GM04504 (cell line): Measurements from ENCODE around the gene CFAP54.

Source experiments
- DNase-seq: peaks from one replicate; pipeline ENCODE4 v3.0.0-alpha.2; 2012; ENCODE audit warnings: low read depth

CFAP54 gene

DNA sequence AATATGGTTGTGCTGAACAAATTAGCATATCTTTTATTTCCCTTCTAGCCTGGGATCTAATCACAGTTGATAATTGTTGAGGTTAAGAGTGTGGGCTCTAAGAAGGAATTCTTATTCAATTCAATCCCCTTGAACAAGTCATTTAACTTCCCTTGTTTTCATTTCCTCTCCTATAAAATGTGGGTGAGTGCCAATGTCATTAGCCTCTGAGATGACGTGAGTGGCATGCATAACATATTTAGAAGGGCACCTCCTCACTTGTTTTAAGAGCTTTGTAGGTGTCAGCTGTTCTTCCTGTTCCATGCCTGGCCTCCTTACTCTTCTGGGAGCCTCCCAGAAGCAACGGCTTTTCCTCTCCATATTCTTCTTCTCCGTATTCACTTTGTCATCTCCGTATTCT lies 262.2 kb downstream of the CFAP54 start:
- no peak for DNase-seq

DNA sequence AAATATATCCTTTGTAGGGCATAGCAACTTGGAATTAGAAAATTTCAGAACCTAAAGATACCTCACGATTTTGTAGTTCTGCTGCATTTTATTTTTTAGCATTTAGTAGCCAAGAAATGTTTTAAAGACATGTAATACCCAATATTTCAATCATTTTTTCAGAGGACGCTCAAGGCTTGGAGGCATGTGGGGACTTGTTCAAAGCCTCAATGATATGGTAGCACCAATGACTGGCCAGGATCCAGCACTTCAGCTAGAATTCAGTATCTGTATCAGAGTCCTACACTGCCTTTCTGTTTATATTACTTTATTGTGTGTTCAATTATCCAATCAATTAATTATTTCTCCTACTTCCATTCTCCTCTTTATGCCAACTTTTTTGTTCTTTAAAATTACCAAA lies 262.8 kb downstream of the CFAP54 start:
- DNase-seq, result no peak

GRCh38 chr12:96766232-96766631 lies 276.9 kb downstream of the CFAP54 start:
- no peak for DNase-seq

GRCh38 chr12:96769400-96769799 lies 280.0 kb downstream of the CFAP54 start:
- no peak for DNase-seq

GRCh38 chr12:96770219-96771102 lies 281.1 kb downstream of the CFAP54 start:
- no peak for DNase-seq

- no peak for DNase-seq
Observed at GRCh38 chr12:96773031-96773430, 283.7 kb downstream of the CFAP54 start.

GRCh38 chr12:96774496-96775256 lies 285.3 kb downstream of the CFAP54 start:
- no peak for DNase-seq

DNA sequence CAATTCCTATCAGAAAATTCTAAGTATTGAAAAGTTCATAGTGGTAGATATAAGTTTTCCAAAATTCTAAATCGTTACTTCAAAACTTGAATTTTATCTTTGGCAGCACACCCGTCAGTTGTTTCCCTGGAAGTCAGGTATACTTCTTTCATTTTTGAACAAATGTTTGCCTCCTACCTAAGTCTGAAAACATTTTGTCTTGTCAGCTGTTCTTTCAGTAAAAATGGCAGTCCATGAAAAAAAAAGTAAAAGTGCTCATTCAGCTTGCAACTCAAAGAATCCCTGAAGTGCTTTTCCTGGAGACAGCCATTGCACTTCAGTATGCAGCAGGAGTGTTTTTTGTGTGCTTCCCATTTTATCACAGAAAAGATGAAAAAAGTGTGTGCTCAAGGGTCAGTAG lies 287.5 kb downstream of the CFAP54 start:
- no peak for DNase-seq

DNA sequence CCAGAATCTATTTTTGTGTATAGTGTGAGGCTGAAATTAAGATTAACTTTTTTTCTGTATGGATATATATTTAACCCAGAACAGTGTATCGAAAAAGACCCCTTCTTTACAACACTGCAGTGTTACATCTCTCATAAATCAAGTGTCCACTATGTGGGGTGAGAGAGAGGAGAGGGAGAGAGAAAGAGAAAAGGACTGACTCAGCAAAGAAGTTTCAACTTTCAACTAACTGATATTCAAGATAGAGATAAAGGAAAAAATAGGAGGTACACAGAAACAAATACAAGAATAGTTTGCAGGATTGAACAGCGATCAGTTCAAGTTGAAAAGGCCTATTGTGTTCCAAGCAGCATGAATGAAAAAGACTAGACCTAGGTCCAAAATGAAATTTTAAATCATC lies 291.0 kb downstream of the CFAP54 start:
- no peak for DNase-seq

DNA sequence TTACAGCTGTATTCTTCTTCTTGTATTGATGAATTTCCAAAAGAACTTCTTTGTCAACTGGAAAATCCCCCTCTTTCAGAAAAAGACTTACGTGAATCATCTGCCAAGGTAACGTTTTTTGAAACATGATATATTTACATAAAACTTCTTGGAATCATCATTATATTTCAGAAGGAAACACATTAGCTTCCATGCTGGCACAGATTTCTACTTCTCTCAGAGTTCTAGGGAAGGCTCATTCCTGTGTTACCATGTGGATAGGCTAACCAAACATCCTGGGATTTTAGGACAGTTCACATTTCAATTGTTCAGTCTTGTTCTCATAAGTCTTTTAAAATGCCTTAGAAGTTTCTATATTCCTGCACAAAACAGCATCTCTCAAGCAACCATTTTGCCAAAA lies 297.4 kb downstream of the CFAP54 start:
- DNase-seq, result no peak

DNA sequence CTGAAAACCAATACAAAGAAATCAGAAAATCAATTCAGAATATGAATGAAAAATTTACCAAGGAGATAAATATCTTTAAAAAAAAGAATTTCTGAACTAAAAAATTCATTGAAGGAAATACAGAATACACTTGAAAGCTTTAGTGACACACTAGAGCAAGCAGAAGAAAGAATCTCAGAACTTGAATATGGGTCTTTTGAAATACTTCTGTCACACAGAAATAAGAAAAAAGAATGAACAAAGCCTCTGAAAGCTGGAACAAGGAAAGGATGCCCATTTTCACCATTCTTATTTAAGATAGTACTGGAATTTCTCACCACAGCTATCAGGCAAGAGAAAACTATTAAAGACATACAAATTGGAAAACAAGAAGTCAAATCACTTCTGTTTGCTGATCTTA lies 314.6 kb downstream of the CFAP54 start:
- DNase-seq, result no peak

DNA sequence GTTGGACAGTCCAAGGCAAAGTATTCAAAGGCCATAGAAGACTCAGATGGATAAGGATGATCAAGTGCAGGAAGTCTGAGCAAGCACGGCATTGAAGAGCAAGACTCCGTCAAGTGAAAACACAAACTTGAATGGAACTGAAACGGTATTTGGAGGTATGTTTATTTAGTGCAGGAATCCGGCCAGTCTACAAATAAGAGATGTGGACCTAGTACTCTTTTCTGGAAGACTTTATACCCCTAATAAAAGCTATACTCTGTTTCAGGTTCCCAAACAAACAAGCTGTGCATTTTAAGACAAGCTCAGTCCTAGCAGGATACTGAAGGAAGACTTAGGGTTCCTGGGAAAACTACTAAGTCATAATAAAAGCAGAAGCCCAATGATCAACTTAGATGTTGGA lies 316.9 kb downstream of the CFAP54 start:
- no peak for DNase-seq

- no peak for DNase-seq
Observed at GRCh38 chr12:96807741-96808140, 318.4 kb downstream of the CFAP54 start.

- DNase-seq, result no peak
Observed at GRCh38 chr12:96808587-96808986, 319.2 kb downstream of the CFAP54 start.

DNA sequence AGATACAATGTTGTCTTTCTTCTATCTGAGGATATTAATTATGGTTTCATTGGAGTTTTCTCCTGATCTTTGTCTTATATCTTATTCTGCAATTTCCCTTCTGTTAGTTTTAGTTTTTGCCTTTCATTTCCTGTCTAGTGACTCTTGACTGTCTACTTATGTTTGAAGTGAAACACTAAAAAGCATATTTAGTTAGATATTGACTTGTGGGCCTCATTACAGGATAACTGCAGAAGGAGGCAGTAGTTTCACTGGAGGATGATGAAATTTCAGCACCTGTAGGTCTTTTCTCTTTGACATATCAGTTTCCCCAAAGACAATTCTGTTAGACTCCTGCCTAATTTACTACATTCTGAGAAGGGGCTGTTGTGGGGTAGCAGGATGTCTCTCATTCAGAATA lies 320.1 kb downstream of the CFAP54 start:
- DNase-seq, result no peak

DNA sequence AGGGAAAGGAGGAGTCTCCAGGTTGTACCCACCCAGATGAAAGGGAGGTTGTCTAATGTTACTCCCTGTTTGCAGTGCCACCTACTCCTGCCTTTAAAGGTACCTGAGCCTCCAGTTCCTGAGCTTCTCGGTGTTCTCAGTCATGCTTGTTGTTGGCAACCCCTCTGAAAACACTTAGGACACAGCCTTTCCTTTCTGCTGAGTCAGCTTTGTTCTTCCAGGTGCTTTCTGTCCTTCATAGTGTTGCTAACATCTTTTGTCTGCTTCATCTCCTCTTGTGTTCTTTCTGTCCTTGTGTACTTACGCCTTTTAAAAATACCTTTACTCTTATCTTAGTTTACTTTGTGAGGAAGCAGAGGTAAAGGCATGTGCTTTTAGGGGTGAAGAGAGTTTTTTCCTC lies 320.7 kb downstream of the CFAP54 start:
- no peak for DNase-seq

DNA sequence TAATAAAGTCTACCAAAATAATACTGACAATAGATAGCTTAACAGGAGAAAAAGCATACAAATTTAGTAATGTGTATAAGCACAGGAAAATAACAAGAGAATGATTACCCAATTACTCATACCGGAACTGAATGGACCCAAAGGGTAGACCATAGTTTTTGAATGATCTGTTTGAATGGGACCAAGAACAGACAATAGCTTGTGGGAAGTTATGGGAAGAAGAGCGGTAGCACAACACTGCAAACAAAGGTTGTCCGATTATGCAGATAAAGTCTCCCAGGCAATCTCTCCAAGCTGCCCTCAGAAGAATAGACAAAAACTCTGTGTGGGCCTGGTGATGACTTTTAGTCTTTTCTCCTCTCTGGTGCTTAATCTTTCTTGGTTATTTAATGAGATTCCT lies 321.1 kb downstream of the CFAP54 start:
- DNase-seq, result no peak

- DNase-seq, result peak; percentile 40
Observed at GRCh38 chr12:96811083-96811482, 321.7 kb downstream of the CFAP54 start.

DNA sequence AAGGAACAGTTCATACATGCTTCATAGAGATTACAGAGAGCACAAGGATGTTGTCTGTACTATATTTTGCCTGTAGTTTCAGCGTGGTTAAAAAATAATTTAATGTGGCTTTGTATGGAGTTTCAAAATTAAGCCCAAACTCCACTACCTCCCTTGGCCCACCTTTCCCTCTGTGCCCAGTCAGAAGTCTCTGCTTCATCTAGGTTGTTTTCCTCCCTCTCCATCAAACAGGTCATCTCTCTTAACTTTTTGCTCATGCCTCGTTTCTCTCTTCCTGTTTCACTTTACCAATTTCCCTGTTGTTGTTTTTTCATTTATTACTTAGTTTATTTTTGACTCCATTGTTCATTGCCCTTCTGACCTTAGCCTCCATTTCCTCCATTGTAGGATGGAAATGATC lies 322.8 kb downstream of the CFAP54 start:
- DNase-seq, result no peak

GRCh38 chr12:96814200-96814599 lies 324.8 kb downstream of the CFAP54 start:
- DNase-seq, result no peak

- DNase-seq, result no peak
Observed at GRCh38 chr12:96821592-96821991, 332.2 kb downstream of the CFAP54 start.

DNA sequence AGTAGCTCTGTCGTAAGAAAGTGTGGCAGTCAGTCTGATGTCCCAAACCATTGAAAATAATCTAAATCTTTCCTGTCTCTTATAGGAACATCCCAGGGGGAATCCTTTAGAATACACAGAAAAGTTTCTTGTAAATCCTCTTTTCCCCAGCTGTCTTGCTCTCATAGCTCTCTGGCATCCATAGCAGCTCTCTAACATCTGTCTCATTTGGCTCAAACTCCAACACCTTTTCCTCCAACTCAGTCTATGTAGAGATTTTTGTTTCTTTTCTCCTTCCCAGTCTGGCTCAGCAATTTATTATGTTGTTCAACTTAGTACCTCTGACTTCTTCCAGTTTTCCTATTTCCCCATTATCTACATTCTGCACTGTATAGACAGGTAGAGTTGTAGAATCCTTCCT lies 333.3 kb downstream of the CFAP54 start:
- no peak for DNase-seq

DNA sequence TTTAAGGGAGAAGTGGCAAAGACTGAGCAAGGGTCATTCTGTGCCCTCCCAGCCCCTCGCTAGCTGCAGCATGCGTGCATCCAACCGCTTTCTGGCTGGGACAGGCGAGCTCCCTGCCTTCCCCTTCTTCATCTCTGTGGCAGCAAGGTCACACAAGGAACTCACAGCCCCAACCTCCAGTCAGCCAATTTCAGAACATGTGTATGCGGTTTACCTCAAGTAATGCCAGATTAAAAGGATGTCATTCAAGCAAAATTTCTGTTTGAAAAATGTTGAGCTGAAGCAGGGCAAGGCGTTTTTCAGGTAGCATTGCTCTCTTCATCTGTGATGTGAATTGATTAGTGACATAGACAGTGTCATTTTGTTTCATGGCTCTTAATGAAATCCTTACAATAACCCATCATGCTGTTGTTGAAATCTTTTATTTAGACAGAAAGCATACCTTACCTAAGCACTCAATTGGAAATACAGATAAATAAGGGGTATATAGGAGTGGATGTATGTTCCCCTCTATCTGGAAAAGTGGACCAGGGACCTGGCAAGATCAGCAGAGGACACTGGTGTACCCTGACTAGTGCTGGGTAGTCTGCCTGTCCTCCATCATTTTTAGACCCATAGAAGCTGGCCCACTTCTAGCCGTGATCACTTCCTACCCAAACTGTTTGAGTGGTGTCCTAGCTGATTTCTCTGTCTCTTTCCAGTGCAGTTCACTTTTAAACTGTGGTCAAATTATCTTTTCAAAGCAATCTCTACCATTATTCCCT lies 334.9 kb downstream of the CFAP54 start:
- DNase-seq, result no peak
